Caco-2 (cell line): ENCODE results near the gene NSD1. TPM values are rescaled to one million over a fixed set of nuclear protein-coding genes. Genes with fewer than 3 reads are reported as not detected.

Experiments
- BruUV-seq: library from RNA; stranded (reverse); fragments of 400-500 nt; replicated peaks from 2 replicates; lab custom pipeline; 2021; lab: Mats Ljungman, UMichigan
- CTCF ChIA-PET: fragments of 300-600 bp; sonication (Branson Sonifier 250); formaldehyde crosslinking; loops from one replicate; lab custom pipeline; 2022; ENCODE audit warnings: antibody characterized with exemption; lab: Charles Lee
- POLR2A ChIA-PET: fragments of 300-600 bp; sonication (Branson Sonifier 250); formaldehyde crosslinking; loops from one replicate; lab custom pipeline; 2022; ENCODE audit warnings: antibody characterized with exemption; lab: Charles Lee
- DNase-seq, 2 experiments: peaks; one replicate each; pipeline versions ENCODE4 v3.0.0 to v3.0.0-alpha.2; 2020 to 2022
- H3K27me3 ChIP-seq: replicated peaks from 2 replicates; pipeline ENCODE4 v1.6.0; 2011; ENCODE audit warnings: low read length; ENCODE audit not compliant: control insufficient read depth, insufficient read depth
- H3K36me3 ChIP-seq: 2 replicates; pipeline ENCODE4 v1.5.1; 2011; ENCODE audit warnings: low read length; ENCODE audit not compliant: control insufficient read depth, insufficient read depth
- H3K4me1 ChIP-seq: fragments of 250-450 bp; sonication (Bioruptor Pico); 2 replicates; pipeline ENCODE4 v1.5.1; 2020; ENCODE audit warnings: mild to moderate bottlenecking
- H3K4me3 ChIP-seq: 2 replicates; pipeline ENCODE4 v1.5.1; 2011; ENCODE audit warnings: low read depth, mild to moderate bottlenecking, control low read depth, low read length
- H3K9me3 ChIP-seq: fragments of 250-450 bp; sonication (Bioruptor Pico); 2 replicates; pipeline ENCODE4 v1.5.1; 2020; ENCODE audit warnings: mild to moderate bottlenecking, moderate library complexity
- H3K27ac Mint-ChIP-seq: one replicate; pipeline ENCODE4 v1.8.0; 2022; ENCODE audit warnings: mixed read lengths; ENCODE audit not compliant: unreplicated experiment
- H3K27me3 Mint-ChIP-seq: one replicate; pipeline ENCODE4 v1.8.0; 2022; ENCODE audit warnings: mixed read lengths; ENCODE audit not compliant: insufficient read depth, unreplicated experiment
- H3K36me3 Mint-ChIP-seq: one replicate; pipeline ENCODE4 v1.8.0; 2022; ENCODE audit warnings: mild to moderate bottlenecking, mixed read lengths; ENCODE audit not compliant: insufficient read depth, unreplicated experiment
- H3K4me1 Mint-ChIP-seq: one replicate; pipeline ENCODE4 v1.8.0; 2022; ENCODE audit warnings: low read depth, mixed read lengths; ENCODE audit not compliant: unreplicated experiment
- H3K4me3 Mint-ChIP-seq: one replicate; pipeline ENCODE4 v1.8.0; 2022; ENCODE audit warnings: mild to moderate bottlenecking, moderate library complexity, mixed read lengths; ENCODE audit not compliant: unreplicated experiment
- H3K9me3 Mint-ChIP-seq: one replicate; pipeline ENCODE4 v1.8.0; 2022; ENCODE audit warnings: mixed read lengths; ENCODE audit not compliant: unreplicated experiment
- CTCF ChIP-seq, 2 experiments: fragments of 200-600 bp in 1 of 2; IDR thresholded peaks; 1 replicate in 1 of 2; 2 replicates in 1 of 2; pipeline versions ENCODE4 v1.5.1 to v1.8.0; 2011 to 2022; ENCODE audit warnings: antibody characterized with exemption in 1 of 2, control low read depth in 1 of 2, inconsistent platforms in 1 of 2, low read depth in 1 of 2, low read length in 1 of 2, mild to moderate bottlenecking in 1 of 2, moderate library complexity in 1 of 2; ENCODE audit not compliant: insufficient read depth in 1 of 2, severe bottlenecking in 1 of 2, unreplicated experiment in 1 of 2
- intact Hi-C: fragments of 100-400 bp; cut with micrococcal nuclease; formaldehyde crosslinking; loops from one replicate; pipeline ENCODE4 v1.10.0; 2022; ENCODE audit not compliant: unreplicated experiment
- total RNA-seq: library from RNA; stranded (reverse); gene quantifications from 2 replicates; pipeline ENCODE4 v1.2.3, GENCODE V29; 2022

The NSD1 gene
- total RNA-seq, 1 experiment from 2014 or later: 67.4 TPM

DNA sequence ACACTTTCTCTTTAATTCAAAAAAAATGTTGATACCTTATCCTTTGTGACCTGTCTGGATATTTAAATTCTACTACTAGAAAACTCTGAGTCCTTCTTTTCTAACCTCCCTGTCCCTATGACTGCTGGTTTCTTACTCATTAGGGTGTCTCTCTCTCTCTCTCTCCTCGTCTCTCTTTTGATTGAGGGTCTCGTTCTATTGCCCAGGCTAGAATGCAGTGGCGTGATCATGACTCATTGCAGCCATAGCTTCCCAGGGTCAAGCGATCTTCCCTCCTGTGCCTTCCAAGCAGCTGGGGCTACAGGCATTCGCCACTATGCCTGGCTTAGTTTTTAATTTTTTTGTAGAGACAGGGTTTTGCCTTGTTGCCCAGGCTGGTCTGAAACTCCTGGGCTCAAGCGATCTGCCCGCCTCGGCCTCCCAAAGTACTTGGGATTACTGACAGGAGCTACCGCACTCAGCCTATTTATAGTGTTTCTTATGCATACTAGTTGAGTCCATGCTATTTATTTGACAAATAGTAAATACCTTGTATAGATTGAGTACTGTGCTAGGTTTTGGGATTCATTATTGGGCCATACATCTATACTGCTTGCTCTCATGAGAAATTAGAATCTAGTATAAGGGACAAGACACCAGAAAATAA, 61.9 kb downstream of the NSD1 start:
- Histone ChIP-seq H3K36me3 (no peaks in the 10 kb centered on the region), H3K4me1 (no peaks in the 10 kb centered on the region), H3K27me3 (no peaks in the 10 kb centered on the region), H3K9me3 (no peaks in the 10 kb centered on the region), H3K4me3 (no peak overlapping the region)
- intact Hi-C loops: no loop called here
- ChIA-PET CTCF (no interaction called here), POLR2A (no interaction called here)
- peaks cover 31% of the 10 kb centered on the region for H3K36me3 Mint-ChIP-seq
- no peaks in the 10 kb centered on the region for H3K27me3 Mint-ChIP-seq
- H3K9me3 Mint-ChIP-seq: no peaks in the 10 kb centered on the region
- no peak for TF ChIP-seq CTCF (IDR thresholded peaks at IDR 0.05; ENCODE audit: insufficient read depth in 1 of 2, low read depth in 1 of 2, low read length in 1 of 2, severe bottlenecking in 1 of 2, unreplicated experiment in 1 of 2)
- no TSS peak for BruUV-seq
- no peaks in the 10 kb centered on the region for H3K4me1 Mint-ChIP-seq
- H3K27ac Mint-ChIP-seq: no peak overlapping the region
- H3K4me3 Mint-ChIP-seq: no peak overlapping the region
- no peak for DNase-seq

- H3K4me3 ChIP-seq: no peak overlapping the region
Observed at GRCh38 chr5:177198738-177199137, 65.2 kb downstream of the NSD1 start.

GRCh38 chr5:177204281-177204680, 70.7 kb downstream of the NSD1 start:
- no peak for DNase-seq
- Mint-ChIP-seq H3K27ac (no peak overlapping the region), H3K36me3 (peaks cover 55% of the 10 kb centered on the region), H3K27me3 (no peaks in the 10 kb centered on the region), H3K9me3 (no peaks in the 10 kb centered on the region), H3K4me3 (no peak overlapping the region), H3K4me1 (no peaks in the 10 kb centered on the region)
- BruUV-seq: no TSS peak
- H3K4me3 ChIP-seq: no peak overlapping the region
- intact Hi-C loops: no loop called here
- ChIA-PET CTCF (no interaction called here), POLR2A (no interaction called here)
- H3K27me3 ChIP-seq: no peaks in the 10 kb centered on the region
- no peaks in the 10 kb centered on the region for H3K9me3 ChIP-seq
- H3K36me3 ChIP-seq: no peaks in the 10 kb centered on the region
- TF ChIP-seq CTCF (IDR thresholded peaks at IDR 0.05; ENCODE audit: insufficient read depth in 1 of 2, low read depth in 1 of 2, low read length in 1 of 2, severe bottlenecking in 1 of 2, unreplicated experiment in 1 of 2): no peak
- no peaks in the 10 kb centered on the region for H3K4me1 ChIP-seq

More at GRCh38 chr5:177198738-177199137, 65.2 kb downstream of the NSD1 start:
- H3K27me3 ChIP-seq: no peaks in the 10 kb centered on the region
- no peaks in the 10 kb centered on the region for H3K36me3 ChIP-seq
- Mint-ChIP-seq H3K4me3 (no peak overlapping the region), H3K36me3 (peaks cover 45% of the 10 kb centered on the region), H3K27ac (no peak overlapping the region), H3K27me3 (no peaks in the 10 kb centered on the region), H3K4me1 (no peaks in the 10 kb centered on the region), H3K9me3 (no peaks in the 10 kb centered on the region)
- BruUV-seq: no TSS peak
- H3K9me3 ChIP-seq: no peaks in the 10 kb centered on the region
- intact Hi-C loops: no loop called here
- ChIA-PET CTCF (no interaction called here), POLR2A (no interaction called here)
- TF ChIP-seq CTCF (IDR thresholded peaks at IDR 0.05; ENCODE audit: insufficient read depth in 1 of 2, low read depth in 1 of 2, low read length in 1 of 2, severe bottlenecking in 1 of 2, unreplicated experiment in 1 of 2): no peak
- H3K4me1 ChIP-seq: no peaks in the 10 kb centered on the region
- no peak for DNase-seq
